Skeletal muscle satellite cell (primary cell): ENCODE results near the gene CGB5.
"Not testable (repeated sequence)": the region's sequence is repeated elsewhere in the genome, so short reads cannot be mapped to it uniquely, and the experiment has no call there.

Experiments used
- H3K27me3 ChIP-seq: 2 replicates; pipeline ENCODE4 v1.7.0; 2013; ENCODE audit warnings: low read length; ENCODE audit not compliant: control insufficient read depth, insufficient read depth
- H3K36me3 ChIP-seq: 2 replicates; pipeline ENCODE4 v1.7.0; 2013; ENCODE audit warnings: mild to moderate bottlenecking, control low read depth, low read length; ENCODE audit not compliant: insufficient read depth
- H3K4me1 ChIP-seq: 2 replicates; pipeline ENCODE4 v1.7.0; 2013; ENCODE audit warnings: low read length; ENCODE audit not compliant: control insufficient read depth, insufficient read depth
- H3K4me2 ChIP-seq: 2 replicates; pipeline ENCODE4 v1.7.0; 2013; ENCODE audit warnings: mild to moderate bottlenecking, low read length
- H3K4me3 ChIP-seq: 2 replicates; pipeline ENCODE4 v1.7.0; 2013; ENCODE audit warnings: low read length
- H3K9ac ChIP-seq: 2 replicates; pipeline ENCODE4 v1.7.0; 2013; ENCODE audit warnings: mild to moderate bottlenecking, low read depth, low read length, moderate library complexity
- H3K9me3 ChIP-seq: replicated peaks from 2 replicates; pipeline ENCODE4 v1.7.0; 2013; ENCODE audit warnings: mild to moderate bottlenecking, control low read depth, low read length

CGB5 gene

DNA sequence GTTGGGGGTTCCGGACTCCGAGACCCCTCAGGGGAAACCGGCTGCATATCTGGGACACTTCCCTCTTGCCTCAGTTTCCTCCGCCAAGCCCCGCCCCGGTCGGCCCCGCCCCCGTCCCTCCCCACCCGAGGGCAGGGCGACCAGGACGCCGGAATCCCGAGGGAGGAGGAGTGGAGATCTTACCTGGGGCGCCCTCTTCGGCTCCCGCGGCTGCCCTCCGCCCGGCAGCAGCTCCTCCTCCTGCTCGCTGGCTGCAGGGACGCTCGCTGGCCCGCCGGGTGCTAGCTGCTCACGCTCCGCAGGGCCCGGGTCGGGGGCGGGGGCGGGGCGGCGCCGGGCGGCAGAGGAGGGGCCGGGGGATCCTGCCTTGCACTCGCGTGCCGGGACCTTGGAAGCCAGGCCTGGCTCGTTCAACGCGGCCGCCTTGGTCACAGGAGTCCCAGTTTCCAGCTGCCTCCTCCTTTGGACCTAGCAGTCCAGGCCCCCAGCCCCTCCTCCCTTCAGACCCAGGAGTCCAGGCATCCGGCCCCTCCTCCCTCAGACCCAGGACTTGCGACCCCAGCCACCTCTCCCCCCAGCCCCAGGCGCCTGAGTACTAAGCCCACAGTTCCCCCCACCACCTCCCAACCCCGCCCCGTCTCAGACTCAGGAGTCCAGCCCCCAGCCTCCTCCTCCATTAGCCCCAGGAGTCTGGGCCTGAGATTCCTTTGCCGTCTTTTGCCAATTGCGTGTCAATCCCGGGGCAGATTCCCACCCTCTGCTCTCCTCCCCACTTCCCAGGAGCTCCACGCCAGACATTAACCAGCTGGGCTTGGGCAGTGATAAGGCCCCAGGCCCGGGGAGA is 21.3 kb downstream of the CGB5 start, which contains the start of gene NTF4:
TSS of gene NTF4 (minus strand) at position 51 of the 844 bp plus-strand sequence. CDS start 2,821 bp downstream, outside the sequence.
- H3K9me3 ChIP-seq = no peaks in the 10 kb centered on the region
- H3K4me2 ChIP-seq = peak within 1 kb of the TSS; percentile 44
- H3K4me3 ChIP-seq = no peak within 1 kb of the TSS
- H3K36me3 ChIP-seq = no peaks in the 10 kb centered on the region
- H3K4me1 ChIP-seq = peaks cover 5% of the 10 kb centered on the region
- H3K9ac ChIP-seq = no peak within 1 kb of the TSS
- H3K27me3 ChIP-seq = peaks cover 21% of the 10 kb centered on the region

GRCh38 chr19:49065905-49066512 is 22.4 kb downstream of the CGB5 start:
- Histone ChIP-seq H3K36me3 (no peaks in the 10 kb centered on the region), H3K27me3 (peaks cover 25% of the 10 kb centered on the region), H3K9me3 (no peaks in the 10 kb centered on the region)

GRCh38 chr19:49067554-49067953 is 23.9 kb downstream of the CGB5 start:
- Histone ChIP-seq H3K4me1 (peaks cover 5% of the 10 kb centered on the region), H3K4me2 (no peak overlapping the region), H3K27me3 (peaks cover 36% of the 10 kb centered on the region), H3K9me3 (no peaks in the 10 kb centered on the region), H3K9ac (no peak overlapping the region), H3K4me3 (no peak overlapping the region), H3K36me3 (no peaks in the 10 kb centered on the region)

More at GRCh38 chr19:49065905-49066512, 22.4 kb downstream of the CGB5 start:
- no peak overlapping the region for H3K4me2 ChIP-seq
- H3K9ac ChIP-seq = no peak overlapping the region
- no peak overlapping the region for H3K4me3 ChIP-seq
- H3K4me1 ChIP-seq = peaks cover 5% of the 10 kb centered on the region

GRCh38 chr19:49069026-49069425 is 25.4 kb downstream of the CGB5 start:
- Histone ChIP-seq H3K4me2 (no peak overlapping the region), H3K36me3 (no peaks in the 10 kb centered on the region), H3K9me3 (no peaks in the 10 kb centered on the region), H3K27me3 (peaks cover 42% of the 10 kb centered on the region), H3K4me1 (peaks cover 5% of the 10 kb centered on the region), H3K9ac (no peak overlapping the region), H3K4me3 (no peak overlapping the region)

DNA sequence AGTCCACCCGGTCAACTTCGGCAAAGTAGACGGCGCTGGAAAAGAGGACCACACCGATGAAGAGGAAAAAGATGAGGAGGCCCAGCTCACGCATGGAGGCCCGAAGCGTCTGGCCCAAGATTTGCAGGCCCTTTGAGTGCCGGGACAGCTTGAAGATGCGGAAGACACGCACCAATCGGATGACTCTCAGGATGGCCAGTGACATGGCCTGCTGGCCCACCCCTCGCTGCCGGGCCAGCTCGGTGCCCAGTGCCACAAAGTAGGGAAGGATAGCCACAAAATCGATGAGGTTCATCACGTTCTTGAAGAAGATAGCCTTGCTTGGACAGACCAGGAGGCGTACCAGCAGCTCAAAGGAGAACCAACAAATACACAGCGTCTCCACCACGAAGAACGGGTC is 26.8 kb downstream of the CGB5 start:
- Histone ChIP-seq H3K27me3 (peaks cover 34% of the 10 kb centered on the region), H3K36me3 (no peaks in the 10 kb centered on the region), H3K9ac (no peak overlapping the region), H3K9me3 (no peaks in the 10 kb centered on the region), H3K4me1 (no peaks in the 10 kb centered on the region), H3K4me2 (no peak overlapping the region), H3K4me3 (no peak overlapping the region)

GRCh38 chr19:49071860-49072547 is 28.4 kb downstream of the CGB5 start:
- H3K9ac ChIP-seq = no peak overlapping the region
- no peaks in the 10 kb centered on the region for H3K4me1 ChIP-seq
- peaks cover 28% of the 10 kb centered on the region for H3K27me3 ChIP-seq
- H3K9me3 ChIP-seq = no peaks in the 10 kb centered on the region
- no peaks in the 10 kb centered on the region for H3K36me3 ChIP-seq
- peak overlapping the region; percentile 56 for H3K4me2 ChIP-seq
- peak overlapping the region; percentile 30 for H3K4me3 ChIP-seq

GRCh38 chr19:49073514-49074378 is 30.1 kb downstream of the CGB5 start:
- H3K27me3 ChIP-seq = peaks cover 23% of the 10 kb centered on the region
- no peak overlapping the region for H3K4me2 ChIP-seq
- no peaks in the 10 kb centered on the region for H3K9me3 ChIP-seq
- no peaks in the 10 kb centered on the region for H3K4me1 ChIP-seq
- H3K9ac ChIP-seq = no peak overlapping the region
- H3K36me3 ChIP-seq = no peaks in the 10 kb centered on the region
- H3K4me3 ChIP-seq = no peak overlapping the region

DNA sequence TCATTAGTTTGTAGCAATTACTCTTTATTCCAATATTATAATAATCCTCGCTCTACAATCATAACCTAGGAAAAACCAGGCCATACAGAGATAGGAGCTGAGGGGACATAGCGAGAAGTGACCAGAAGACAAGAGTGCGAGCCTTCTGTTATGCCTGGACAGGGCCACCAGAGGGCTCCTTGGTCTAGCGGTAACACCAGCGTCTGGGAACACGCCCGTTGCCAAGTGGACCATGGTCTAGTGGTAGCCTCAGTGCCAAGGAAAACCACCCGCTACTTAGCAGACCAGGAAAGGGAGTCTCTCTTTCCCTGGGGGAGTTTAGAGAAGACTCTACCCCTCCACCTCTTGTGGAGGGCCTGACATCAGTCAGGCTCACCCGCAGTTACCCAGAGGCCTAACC is 31.2 kb downstream of the CGB5 start:
- not testable (repeated sequence) for H3K4me3 ChIP-seq, H3K9me3 ChIP-seq, H3K36me3 ChIP-seq, H3K4me1 ChIP-seq, H3K9ac ChIP-seq, H3K4me2 ChIP-seq
- H3K27me3 ChIP-seq = peaks cover 23% of the 10 kb centered on the region

DNA sequence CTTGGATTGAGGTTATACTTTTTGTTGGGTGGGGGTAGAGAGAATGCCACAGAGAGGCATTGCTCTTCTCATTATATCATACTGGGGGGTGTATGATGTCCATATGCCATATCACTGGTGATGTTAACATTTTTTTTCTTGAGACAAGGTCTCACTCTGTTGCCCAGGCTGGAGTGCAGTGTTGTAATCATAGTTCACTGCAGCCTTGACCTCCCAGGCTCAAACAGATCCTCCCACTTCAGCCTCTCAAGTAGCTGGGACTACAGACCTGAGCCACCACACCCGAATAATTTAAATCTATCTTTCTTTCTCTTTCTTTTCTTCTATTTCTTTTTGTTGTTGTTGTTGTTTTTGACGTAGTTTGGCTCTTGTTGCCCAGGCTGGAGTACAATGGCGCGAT is 36.7 kb downstream of the CGB5 start:
- Histone ChIP-seq H3K36me3 (no peaks in the 10 kb centered on the region), H3K4me3 (no peak overlapping the region), H3K27me3 (peaks cover 3% of the 10 kb centered on the region), H3K9ac (no peak overlapping the region), H3K4me1 (peaks cover 4% of the 10 kb centered on the region), H3K4me2 (no peak overlapping the region), H3K9me3 (no peaks in the 10 kb centered on the region)

DNA sequence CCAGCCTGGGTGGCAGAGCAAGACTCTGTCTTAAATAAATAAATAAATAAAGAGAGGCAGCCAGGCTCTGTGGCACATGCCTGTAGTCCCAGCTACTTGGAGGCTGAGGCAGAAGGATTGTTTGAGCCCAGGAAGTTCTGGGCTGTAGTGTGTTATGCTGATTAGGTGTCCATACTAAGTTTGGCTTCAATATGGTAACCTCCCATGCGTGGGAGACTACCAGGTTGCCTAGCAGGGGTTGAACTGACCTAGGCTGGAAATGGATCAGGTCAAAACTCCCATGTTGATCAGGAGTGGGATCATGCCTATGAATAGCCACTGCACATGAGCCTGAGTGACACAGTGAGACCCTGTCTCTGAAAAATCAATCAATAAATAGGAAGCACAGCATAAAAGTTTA is 37.6 kb downstream of the CGB5 start:
- Histone ChIP-seq H3K27me3 (peaks cover 3% of the 10 kb centered on the region), H3K9me3 (no peaks in the 10 kb centered on the region), H3K36me3 (peaks cover under 1% of the 10 kb centered on the region), H3K4me1 (peaks cover 5% of the 10 kb centered on the region), H3K4me2 (no peak overlapping the region), H3K4me3 (no peak overlapping the region), H3K9ac (no peak overlapping the region)
